Spleen (tissue), 11 donors: ENCODE data around the gene SEC62. TPM values are rescaled to one million over a fixed set of nuclear protein-coding genes. Genes with fewer than 3 reads are reported as not detected.

Experiments used
- DNase-seq: peaks from one replicate; pipeline ENCODE4 v3.0.0-alpha.2; 2020
- H3K27ac ChIP-seq, 8 donors: fragments of 200-600 bp; sonication (generic) in 7 of 8; 1 replicate in 4 of 8; 2 replicates in 4 of 8; pipeline versions ENCODE4 v1.5.0 to v1.8.0; 2016 to 2021; ENCODE audit warnings: inconsistent platforms in 4 of 8, mild to moderate bottlenecking in 4 of 8, moderate library complexity in 1 of 8
- H3K27me3 ChIP-seq, 7 donors: fragments of 200-600 bp; sonication (generic) in 6 of 7; replicated peaks in 1 of 7; 1 replicate in 4 of 7; 2 replicates in 3 of 7; pipeline versions ENCODE4 v1.5.0 to v1.8.0; 2016 to 2021; ENCODE audit warnings: inconsistent platforms in 3 of 7, mild to moderate bottlenecking in 1 of 7
- H3K36me3 ChIP-seq, 6 donors: fragments of 200-600 bp; sonication (generic) in 5 of 6; 1 replicate in 4 of 6; 2 replicates in 2 of 6; pipeline versions ENCODE4 v1.5.0 to v1.8.0; 2016 to 2021; ENCODE audit warnings: inconsistent platforms in 2 of 6
- H3K4me1 ChIP-seq, 6 donors: fragments of 200-600 bp; sonication (generic) in 5 of 6; 1 replicate in 3 of 6; 2 replicates in 3 of 6; pipeline versions ENCODE4 v1.5.0 to v1.8.0; 2016 to 2021; ENCODE audit warnings: inconsistent platforms in 3 of 6
- H3K4me3 ChIP-seq, 8 donors: fragments of 200-600 bp; sonication (generic) in 7 of 8; 1 replicate in 4 of 8; 2 replicates in 4 of 8; pipeline versions ENCODE4 v1.5.0 to v1.8.0; 2016 to 2021; ENCODE audit warnings: inconsistent platforms in 4 of 8, mild to moderate bottlenecking in 4 of 8, moderate library complexity in 2 of 8
- H3K9me3 ChIP-seq, 8 donors: fragments of 200-600 bp; sonication (generic) in 7 of 8; 1 replicate in 4 of 8; 2 replicates in 4 of 8; pipeline versions ENCODE4 v1.5.0 to v1.8.0; 2016 to 2021; ENCODE audit warnings: inconsistent platforms in 4 of 8
- POLR2A ChIP-seq, 3 donors: fragments of 450-650 bp; IDR thresholded peaks; one replicate each; pipeline ENCODE4 v1.5.1; 2017; ENCODE audit warnings: antibody characterized with exemption in 3 of 3, mild to moderate bottlenecking in 1 of 3
- POLR2AphosphoS5 ChIP-seq, 3 donors: sonication (generic); formaldehyde crosslinking; IDR thresholded peaks; one replicate each; pipeline ENCODE4 v1.5.1; 2017; ENCODE audit warnings: antibody characterized with exemption in 3 of 3
- WGBS, 5 donors: extraction: QIAGEN DNeasy Blood & Tissue Kit in 3 of 5; methylation state at CpG; one replicate each; pipeline versions ENCODE4 v1.1.5 to v1.1.7; 2013 to 2018; 5-methylcytosine and 5-hydroxymethylcytosine counted together
- intact Hi-C: fragments of 100-400 bp; cut with DNase I; formaldehyde crosslinking; loops from one replicate; pipeline ENCODE4 v1.15.0; 2023; ENCODE audit warnings: low total_unique reads
- polyA plus RNA-seq, 3 donors: library from polyadenylated mRNA; stranded (reverse); fragments of 200-250 nt; gene quantifications; one replicate each; pipeline ENCODE4 v1.2.1, GENCODE V29; 2013
- total RNA-seq, 7 donors: library from RNA; depleted of rRNA in 3 of 7; stranded (reverse); fragments of >200 nt in 3 of 7; fragmentation: NEBNext Ultra II Directional in 4 of 7; extraction: Animal tissue kit (Norgen Biotek cat#: 25700) in 4 of 7; gene quantifications; one replicate each; pipeline versions ENCODE4 v1.1.0 to v1.2.1, GENCODE V29; 2016 to 2021
- TF ChIP-seq, protein P1 (sequence below), 11 experiments: fragments of 200-600 bp in 7 of 11; fragments of 450-650 bp in 4 of 11; sonication (generic) in 4 of 11; IDR thresholded peaks in 8 of 11; conservative IDR thresholded peaks in 3 of 11; 1 replicate in 7 of 11; 2 replicates in 4 of 11; pipeline versions ENCODE4 v1.4.0 to v1.8.0; 2016 to 2021; ENCODE audit warnings: antibody characterized with exemption in 11 of 11, inconsistent platforms in 4 of 11, mild to moderate bottlenecking in 1 of 11
- donor health status: healthy with polysubstance abuse.
- donor health status: DM: no; HTN: no; CAD: no; lungs with moderate emphysema.
- donor health status: DM: no; HTN: no; CAD: no.
- donor health status: Bipolar disorder and iron deficiency.
- donor health status: healthy.
- donor health status: DM: no; HTN: no; CAD: no.
- donor health status: DM: yes; HTN: yes; CAD: no.

SEC62 gene
- total and polyA plus RNA-seq, 10 donors: 32.8 to 178 (median 105) TPM

GRCh38 chr3:169968224-169968885 is 1.7 kb downstream of the SEC62 start:
- peaks cover 48 to 85% (median 68%) of the 10 kb centered on the region in 6 donors for H3K4me1 ChIP-seq
- intact Hi-C loops: loop anchor here (10.0 kb wide), 1 partner anchor 204 kb away; the partner anchor contains the start of genes ACTRT3 and TERC
- H3K27ac ChIP-seq: peak overlapping the region in 6 of 8 donors; percentile 33 to 98 (median 98)
- TF ChIP-seq, protein P1, sequence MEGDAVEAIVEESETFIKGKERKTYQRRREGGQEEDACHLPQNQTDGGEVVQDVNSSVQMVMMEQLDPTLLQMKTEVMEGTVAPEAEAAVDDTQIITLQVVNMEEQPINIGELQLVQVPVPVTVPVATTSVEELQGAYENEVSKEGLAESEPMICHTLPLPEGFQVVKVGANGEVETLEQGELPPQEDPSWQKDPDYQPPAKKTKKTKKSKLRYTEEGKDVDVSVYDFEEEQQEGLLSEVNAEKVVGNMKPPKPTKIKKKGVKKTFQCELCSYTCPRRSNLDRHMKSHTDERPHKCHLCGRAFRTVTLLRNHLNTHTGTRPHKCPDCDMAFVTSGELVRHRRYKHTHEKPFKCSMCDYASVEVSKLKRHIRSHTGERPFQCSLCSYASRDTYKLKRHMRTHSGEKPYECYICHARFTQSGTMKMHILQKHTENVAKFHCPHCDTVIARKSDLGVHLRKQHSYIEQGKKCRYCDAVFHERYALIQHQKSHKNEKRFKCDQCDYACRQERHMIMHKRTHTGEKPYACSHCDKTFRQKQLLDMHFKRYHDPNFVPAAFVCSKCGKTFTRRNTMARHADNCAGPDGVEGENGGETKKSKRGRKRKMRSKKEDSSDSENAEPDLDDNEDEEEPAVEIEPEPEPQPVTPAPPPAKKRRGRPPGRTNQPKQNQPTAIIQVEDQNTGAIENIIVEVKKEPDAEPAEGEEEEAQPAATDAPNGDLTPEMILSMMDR (IDR thresholded peaks at IDR 0.05 in 8 of 11, conservative IDR thresholded peaks at IDR 0.05 in 3 of 11): no peak
- no peak for TF ChIP-seq POLR2AphosphoS5 (IDR thresholded peaks at IDR 0.05)
- TF ChIP-seq POLR2A (IDR thresholded peaks at IDR 0.05): no peak
- peak overlapping the region in 6 of 8 donors; percentile 70 to 87 (median 74) for H3K4me3 ChIP-seq
- H3K27me3 ChIP-seq: no peaks in the 10 kb centered on the region
- WGBS, 5 donors: 45 to 67% (median 57%) methylated on average over 2 of the region's 2 CpGs
- H3K36me3 ChIP-seq: peaks cover 0 to 30% (median 2%) of the 10 kb centered on the region in 6 donors
- DNase-seq: no peak
- H3K9me3 ChIP-seq: no peaks in the 10 kb centered on the region

GRCh38 chr3:169969174-169970095 is 2.8 kb downstream of the SEC62 start:
- no peak for DNase-seq
- H3K27me3 ChIP-seq: no peaks in the 10 kb centered on the region
- intact Hi-C loops: loop anchor here (10.0 kb wide), 1 partner anchor 205 kb away; the partner anchor contains the start of genes ACTRT3 and TERC
- no peaks in the 10 kb centered on the region for H3K9me3 ChIP-seq
- H3K36me3 ChIP-seq: peaks cover 0 to 40% (median 5%) of the 10 kb centered on the region in 6 donors
- 53 to 71% (median 59%) methylated on average over 5 of the region's 5 CpGs for WGBS, 5 donors
- TF ChIP-seq POLR2AphosphoS5 (IDR thresholded peaks at IDR 0.05) (no peak), POLR2A (IDR thresholded peaks at IDR 0.05) (no peak)
- TF ChIP-seq, protein P1 (IDR thresholded peaks at IDR 0.05 in 8 of 11, conservative IDR thresholded peaks at IDR 0.05 in 3 of 11): no peak
- peaks cover 48 to 88% (median 75%) of the 10 kb centered on the region in 6 donors for H3K4me1 ChIP-seq
- peak overlapping the region in 5 of 8 donors; percentile 33 to 98 (median 97) for H3K27ac ChIP-seq
- H3K4me3 ChIP-seq: peak overlapping the region in 1 of 8 donors; percentile 87

DNA sequence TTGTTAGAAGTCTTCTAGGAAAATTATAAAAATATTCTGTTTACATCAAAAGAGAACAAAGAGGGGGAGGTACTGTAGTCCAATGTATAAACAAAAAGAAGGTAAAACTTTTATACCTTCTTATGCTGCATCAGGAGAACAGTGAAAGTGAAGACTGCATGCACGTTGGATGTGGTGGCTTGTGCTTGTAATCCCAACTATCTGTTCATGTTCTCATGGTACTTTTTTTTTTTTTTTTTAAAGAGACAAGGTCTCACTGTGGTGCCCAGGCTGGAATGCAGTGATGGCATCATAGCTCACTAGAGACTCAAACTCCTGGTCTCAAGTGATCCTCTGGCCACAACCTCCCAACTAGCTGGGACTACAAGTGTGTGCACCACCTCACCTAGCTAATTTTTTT is 4.2 kb downstream of the SEC62 start:
- DNase-seq: no peak

More for the DNA sequence above, 4.2 kb downstream of the SEC62 start:
- 38 to 61% (median 52%) methylated on average over 1 of the region's 1 CpG for WGBS, 5 donors
- Histone ChIP-seq H3K27me3 (no peaks in the 10 kb centered on the region), H3K27ac (no peak overlapping the region), H3K4me3 (no peak overlapping the region), H3K4me1 (peaks cover 48 to 92% (median 70%) of the 10 kb centered on the region in 6 donors), H3K9me3 (no peaks in the 10 kb centered on the region), H3K36me3 (peaks cover 0 to 54% (median 11%) of the 10 kb centered on the region in 6 donors)
- no peak for TF ChIP-seq POLR2A (IDR thresholded peaks at IDR 0.05)
- TF ChIP-seq POLR2AphosphoS5 (IDR thresholded peaks at IDR 0.05): no peak
- TF ChIP-seq, protein P1 (IDR thresholded peaks at IDR 0.05 in 8 of 11, conservative IDR thresholded peaks at IDR 0.05 in 3 of 11): no peak
- intact Hi-C loops: no loop called here
